GM21717 (cell line): ENCODE results near the gene ATP1A1.

Experiments used
- ATAC-seq: cut with Tn5 transposase; IDR thresholded peaks from one replicate; pipeline ENCODE4 v1.9.1; 2021; ENCODE audit warnings: mild to moderate bottlenecking, moderate library complexity; ENCODE audit not compliant: unreplicated experiment

The ATP1A1 gene

GRCh38 chr1:116389013-116389412 lies 16.0 kb downstream of the ATP1A1 start:
- ATAC-seq, result no peak

DNA sequence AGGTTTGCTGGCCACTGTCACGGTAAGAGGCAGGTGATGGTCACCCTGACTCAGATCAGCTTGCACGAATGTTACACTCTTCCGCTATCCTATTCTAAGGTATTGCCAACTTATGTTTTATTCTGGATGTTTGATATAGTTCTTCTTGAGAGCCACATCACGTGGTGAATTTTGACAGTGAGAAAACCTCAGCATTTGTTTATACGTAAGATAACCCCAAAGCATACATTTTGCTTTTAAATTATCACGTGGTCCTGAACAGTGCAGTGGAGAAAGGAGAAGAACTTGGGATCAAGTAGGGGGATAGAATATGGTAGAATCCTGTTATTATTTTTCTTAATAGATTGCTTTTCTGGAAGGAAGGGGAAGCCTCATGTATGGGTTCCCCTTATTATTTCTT lies 16.6 kb downstream of the ATP1A1 start:
- ATAC-seq, result no peak

- ATAC-seq, result peak; percentile 74
These were observed 17.2 kb downstream of the ATP1A1 start for GRCh38 chr1:116390195-116390594.

GRCh38 chr1:116391185-116391584 lies 18.1 kb downstream of the ATP1A1 start:
- ATAC-seq, result no peak

DNA sequence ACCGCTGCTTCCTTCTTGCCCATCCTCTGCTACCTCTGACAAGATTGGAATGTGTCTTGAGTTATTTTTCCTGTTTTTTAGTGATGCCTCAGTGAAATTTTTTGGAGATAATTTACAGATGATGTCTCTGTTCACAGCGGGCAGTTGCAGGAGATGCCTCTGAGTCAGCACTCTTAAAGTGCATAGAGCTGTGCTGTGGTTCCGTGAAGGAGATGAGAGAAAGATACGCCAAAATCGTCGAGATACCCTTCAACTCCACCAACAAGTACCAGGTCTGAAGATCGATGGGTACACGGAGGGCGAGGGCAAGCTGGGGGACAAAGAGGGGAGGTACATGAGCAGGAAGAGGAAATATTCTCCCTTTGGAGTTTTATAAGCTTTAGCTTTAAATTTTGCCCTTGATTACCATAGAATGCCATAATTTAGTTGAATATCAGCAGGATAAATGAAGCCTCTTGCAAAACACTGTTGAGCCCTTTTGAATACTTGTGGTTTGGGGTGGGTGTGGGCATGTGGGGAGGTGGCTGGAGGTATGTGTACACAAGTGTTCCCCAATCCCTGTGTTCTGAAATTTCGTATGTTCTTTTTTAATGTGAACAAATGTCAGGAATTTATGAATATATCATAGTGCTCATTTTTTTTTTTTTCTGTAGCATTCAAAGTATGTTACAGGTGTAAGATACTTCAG lies 19.8 kb downstream of the ATP1A1 start:
- ATAC-seq, result no peak

- no peak for ATAC-seq
These were observed 20.7 kb downstream of the ATP1A1 start for GRCh38 chr1:116393792-116394191.

- no peak for ATAC-seq
These were observed 21.2 kb downstream of the ATP1A1 start for GRCh38 chr1:116394270-116394669.

GRCh38 chr1:116396769-116397168 lies 23.7 kb downstream of the ATP1A1 start:
- no peak for ATAC-seq

GRCh38 chr1:116397728-116398127 lies 24.7 kb downstream of the ATP1A1 start:
- no peak for ATAC-seq

DNA sequence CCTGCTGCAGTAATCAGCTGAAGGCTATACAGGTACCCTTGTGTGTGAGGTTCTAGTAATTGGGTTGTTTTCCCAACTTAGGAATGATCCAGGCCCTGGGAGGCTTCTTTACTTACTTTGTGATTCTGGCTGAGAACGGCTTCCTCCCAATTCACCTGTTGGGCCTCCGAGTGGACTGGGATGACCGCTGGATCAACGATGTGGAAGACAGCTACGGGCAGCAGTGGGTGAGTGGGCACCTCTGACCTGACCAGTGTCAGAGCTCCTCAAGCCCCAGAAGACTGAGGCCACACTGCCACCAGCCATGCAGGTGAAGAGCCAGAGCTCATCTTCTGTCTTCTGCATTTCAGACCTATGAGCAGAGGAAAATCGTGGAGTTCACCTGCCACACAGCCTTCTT lies 27.7 kb downstream of the ATP1A1 start:
- no peak for ATAC-seq

DNA sequence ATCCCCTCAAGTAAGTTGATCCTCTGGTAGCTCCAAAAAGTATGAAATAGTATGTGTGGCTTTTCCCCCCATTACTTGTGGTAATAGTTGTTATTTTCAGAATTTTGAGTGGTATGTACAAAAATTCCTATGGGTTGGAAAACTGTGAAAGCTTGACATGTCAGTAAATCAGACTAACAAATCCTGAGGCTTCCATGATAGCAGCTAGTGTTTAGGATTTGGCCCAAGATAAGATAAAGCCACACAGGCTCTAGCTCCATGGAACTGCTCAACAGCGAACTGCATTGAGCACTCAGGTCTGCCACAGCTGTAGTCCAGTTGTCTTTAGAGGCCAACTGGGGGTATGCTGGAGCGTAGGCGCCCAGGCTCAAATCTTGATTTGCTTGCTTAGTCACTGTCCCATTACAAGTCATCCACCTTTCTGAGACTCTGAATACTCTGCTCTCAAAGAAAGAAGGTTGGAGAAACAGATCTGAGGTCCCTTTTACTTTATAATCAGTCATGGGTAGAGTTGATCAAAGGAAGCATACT lies 28.7 kb downstream of the ATP1A1 start:
- ATAC-seq, result no peak

- no peak for ATAC-seq
These were observed 29.3 kb downstream of the ATP1A1 start for GRCh38 chr1:116402333-116402732.

DNA sequence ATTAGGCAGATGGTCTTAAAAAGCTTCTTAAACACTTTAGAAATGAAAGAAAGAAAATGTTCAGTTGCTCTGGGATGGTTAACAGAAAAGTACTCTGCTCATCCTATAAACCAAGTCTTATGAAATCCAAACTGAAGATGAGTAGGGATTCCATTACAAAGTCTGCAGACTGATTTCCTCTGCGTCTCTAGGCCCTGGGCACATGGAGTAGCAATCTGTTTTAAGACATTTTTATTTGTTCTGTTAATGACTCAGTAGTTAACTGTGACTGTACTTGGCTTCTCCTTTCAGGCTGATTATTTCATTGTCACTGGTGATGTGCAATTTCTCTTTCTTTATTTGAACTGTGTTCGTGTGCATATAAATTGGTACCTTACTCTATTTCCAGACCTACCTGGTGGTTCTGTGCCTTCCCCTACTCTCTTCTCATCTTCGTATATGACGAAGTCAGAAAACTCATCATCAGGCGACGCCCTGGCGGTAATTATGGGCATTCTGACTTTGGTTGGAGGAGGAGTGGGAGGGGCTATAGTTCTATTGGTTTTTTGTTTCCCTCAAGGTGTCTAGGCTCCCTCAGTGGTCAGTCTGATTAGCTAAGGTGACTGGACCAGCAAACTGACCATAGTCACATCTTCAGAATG lies 30.6 kb downstream of the ATP1A1 start:
- ATAC-seq, result no peak

- ATAC-seq, result no peak
These were observed 31.7 kb downstream of the ATP1A1 start for GRCh38 chr1:116404699-116405098.

DNA sequence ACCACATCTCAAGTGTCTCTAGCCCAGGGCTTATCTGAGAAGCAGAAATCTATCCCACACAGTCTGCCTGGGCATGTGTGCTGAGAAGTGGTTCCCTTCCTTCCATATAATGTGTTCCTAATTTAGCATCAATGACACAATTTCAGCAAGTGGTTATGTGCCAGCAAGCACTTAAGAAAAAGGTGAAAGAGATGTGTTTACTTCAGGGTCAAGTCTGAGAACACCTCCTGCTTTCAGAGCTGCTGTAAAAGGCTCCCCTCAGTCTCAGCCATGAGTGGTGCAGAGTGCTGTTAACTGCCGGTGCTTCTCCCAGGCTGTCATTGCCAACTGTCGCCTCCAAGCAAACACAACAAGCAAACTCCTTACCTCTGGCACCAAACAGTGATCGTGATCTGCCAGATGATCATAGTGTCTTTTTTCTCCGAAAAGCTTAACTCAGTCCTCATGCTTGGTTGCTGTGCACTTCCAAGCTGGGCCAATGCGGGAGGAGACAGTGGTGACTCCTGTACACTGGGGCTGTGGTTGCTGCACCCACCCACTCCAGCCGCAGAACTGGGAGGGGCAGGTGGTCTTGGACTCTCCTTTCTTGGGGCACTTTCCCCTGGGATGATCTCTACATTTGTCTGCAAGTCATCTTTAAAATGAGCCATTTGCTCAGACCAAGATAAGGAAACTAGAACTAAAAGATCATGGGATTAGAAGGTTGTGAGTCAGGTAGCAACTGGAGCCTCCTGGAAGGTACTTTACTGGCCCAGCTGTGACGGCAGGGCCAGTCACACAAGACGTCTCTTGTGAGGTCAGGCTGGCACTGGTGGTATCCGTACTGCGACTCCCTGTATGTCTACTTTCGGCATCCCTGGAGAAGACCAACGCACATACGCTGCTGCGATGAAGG lies 32.4 kb downstream of the ATP1A1 start:
- no peak for ATAC-seq

- no peak for ATAC-seq
These were observed 34.0 kb downstream of the ATP1A1 start for GRCh38 chr1:116407033-116407432.

DNA sequence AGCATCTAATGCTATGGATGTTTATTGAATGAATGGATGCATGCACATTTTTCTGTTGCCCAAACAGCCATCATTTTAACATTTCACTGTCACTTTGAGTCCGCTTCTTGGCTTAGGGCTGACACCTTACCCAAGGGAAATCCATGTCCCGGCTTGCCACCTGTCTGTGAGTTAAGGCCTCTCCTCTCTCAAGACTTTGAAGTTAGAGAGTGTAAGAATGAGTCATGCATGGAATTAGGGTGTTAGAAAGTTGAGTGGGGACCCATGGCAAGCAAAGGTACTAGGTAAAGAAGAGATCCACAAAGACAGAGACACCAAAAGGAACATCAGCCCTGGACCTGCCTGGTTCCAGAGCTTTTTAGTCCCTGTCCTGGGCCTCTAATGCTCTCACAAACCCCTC lies 35.1 kb downstream of the ATP1A1 start:
- no peak for ATAC-seq

DNA sequence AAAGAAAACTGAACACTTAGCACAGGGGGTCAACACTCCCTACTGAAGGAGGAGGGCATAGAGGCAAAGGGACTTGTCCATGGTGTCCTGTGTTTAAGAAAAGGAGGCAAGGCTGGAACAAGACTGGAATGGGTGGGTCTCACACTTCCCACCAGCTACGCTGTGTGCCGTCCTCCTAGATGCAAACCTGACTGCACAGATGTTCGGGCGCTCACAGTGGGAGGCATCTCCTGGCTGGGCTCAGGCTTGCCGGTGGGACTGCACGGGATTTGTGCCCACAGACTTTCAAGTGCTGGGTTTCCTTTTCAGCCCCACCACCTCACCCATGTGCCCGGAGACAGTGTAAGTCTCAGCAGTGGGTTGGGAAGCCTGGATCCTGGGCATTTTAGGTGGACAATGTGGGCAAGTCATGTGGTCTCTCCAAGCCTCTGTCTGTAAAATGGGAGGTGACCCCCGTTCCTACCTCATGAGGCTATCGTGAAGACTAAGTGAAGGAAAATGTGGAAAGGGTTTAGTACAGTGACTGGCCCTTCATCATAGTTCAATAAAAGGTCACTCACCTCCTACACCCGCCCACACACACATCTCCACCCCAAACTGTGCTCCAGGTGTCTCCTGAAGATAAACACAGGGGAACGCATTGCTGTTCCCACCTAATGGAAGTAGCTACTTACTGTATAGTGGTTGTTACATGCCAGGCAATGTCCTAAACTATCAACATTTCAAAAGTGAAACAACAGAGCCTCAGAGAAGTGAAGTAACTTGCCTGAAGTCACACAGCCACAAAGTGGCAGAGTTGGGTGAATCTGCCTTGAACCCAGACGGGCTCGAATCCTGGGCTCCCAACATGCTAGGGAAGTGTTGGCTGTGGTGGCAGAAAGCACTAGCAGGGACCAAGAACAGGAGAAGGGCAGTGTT lies 36.0 kb downstream of the ATP1A1 start:
- no peak for ATAC-seq

DNA sequence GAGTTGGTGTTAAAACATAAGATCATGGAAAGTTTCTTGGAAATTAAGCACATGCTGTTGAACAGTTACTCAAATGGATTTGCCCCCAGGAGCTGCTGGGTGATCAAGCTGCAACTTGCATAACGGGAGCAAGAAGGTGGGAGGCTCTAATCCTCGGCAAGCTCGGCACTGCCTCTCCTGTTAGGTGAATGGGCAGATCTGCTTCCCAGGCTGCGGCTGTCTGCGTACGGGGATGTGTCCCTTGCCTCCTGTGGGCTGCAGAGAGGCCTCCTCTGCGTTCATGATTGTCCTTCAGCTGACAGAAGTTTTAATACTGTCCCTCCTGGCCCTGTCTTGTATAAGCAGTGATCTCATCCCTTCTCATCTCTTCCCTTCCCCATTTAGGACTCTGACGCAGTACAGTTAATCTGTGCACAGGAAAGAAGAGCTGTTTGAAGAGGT lies 36.7 kb downstream of the ATP1A1 start:
- ATAC-seq, result no peak

DNA sequence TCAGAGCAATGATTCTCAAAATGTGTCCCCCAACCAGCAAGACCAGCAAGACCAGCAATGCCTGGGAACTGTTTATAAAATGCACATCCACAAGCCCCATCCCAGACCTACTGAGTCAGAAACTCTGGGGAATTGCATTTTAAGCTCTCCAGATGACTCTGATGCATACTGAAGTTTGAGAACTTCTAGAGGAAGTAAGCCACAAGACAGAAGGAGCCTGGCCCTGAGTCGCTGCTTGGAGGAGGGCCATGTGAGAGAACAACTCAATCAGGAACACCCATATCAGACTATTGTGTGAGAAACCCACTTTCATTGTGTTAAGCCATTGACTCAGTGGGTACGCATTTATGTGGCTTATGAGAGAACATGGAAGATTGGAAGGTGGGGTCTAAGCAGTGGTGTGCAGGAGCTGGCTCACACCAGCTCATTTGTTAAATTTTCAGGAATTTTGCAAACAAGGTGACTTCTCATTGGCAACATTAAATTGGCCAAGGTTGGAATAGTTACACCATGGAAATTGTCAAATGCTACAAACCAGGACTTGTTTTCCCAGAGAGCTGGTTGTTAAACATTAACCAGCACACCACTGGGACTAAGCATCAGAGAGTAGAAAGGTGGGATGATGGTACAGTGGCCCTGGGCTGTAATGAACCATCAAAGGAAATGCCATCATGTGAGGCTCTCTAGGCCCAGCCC lies 38.9 kb downstream of the ATP1A1 start:
- no peak for ATAC-seq
